K562 (cell line): Measurements from ENCODE around the gene TRAF3. TPM values are rescaled to one million over a fixed set of nuclear protein-coding genes. Genes with fewer than 3 reads are reported as not detected.

ENCODE experiments used
- ATAC-seq: fragments of 200-7000 bp; cut with Tn5 transposase; 3 replicates; pipeline ENCODE4 v1.9.1; 2020; ENCODE audit warnings: moderate library complexity
- BruUV-seq: library from RNA; stranded (reverse); fragments of 400-500 nt; replicated peaks from 2 replicates; lab custom pipeline; 2021; lab: Mats Ljungman, UMichigan
- CTCF ChIA-PET: fragments of 300-600 bp; formaldehyde crosslinking; extraction: SDS; loops from one replicate; lab custom pipeline; 2021; ENCODE audit warnings: low intra/inter-chr PET ratio; lab: Yijun Ruan, JAX
- POLR2A ChIA-PET: fragments of 300-600, 350-650 bp; sonication (Branson Sonifier 250); formaldehyde crosslinking; extraction: SDS; loops from one replicate; lab custom pipeline; 2021; ENCODE audit warnings: antibody characterized with exemption, inconsistent platforms; lab: Yijun Ruan, JAX
- DNase-seq, 4 experiments: peaks; one replicate each; pipeline versions ENCODE4 v3.0.0 to v3.0.0-alpha.2; 2011 to 2018; ENCODE audit warnings: low spot score in 3 of 4, mixed read lengths in 3 of 4; ENCODE audit errors: extremely low read depth in 1 of 4
- FAIRE-seq: peaks from 2 replicates; lab custom pipeline; 2011; peaks lifted over from hg19 to GRCh38; lab: Jason Lieb, UNC
- H2AFZ ChIP-seq: 2 replicates; pipeline ENCODE4 v1.6.0; 2011; ENCODE audit warnings: low read depth, low read length, control low read depth, inconsistent platforms
- H3K27ac ChIP-seq: fragments of 200-600 bp; 3 replicates; pipeline ENCODE4 v1.8.0; 2011; ENCODE audit warnings: low read depth, mild to moderate bottlenecking, control low read depth, inconsistent platforms, low read length, moderate library complexity, mixed read lengths; ENCODE audit errors: extremely low read depth
- H3K27me3 ChIP-seq, 2 experiments: fragments of 300-600 bp in 1 of 2; 2 replicates in 1 of 2; 3 replicates in 1 of 2; pipeline versions ENCODE4 v1.6.0 to v1.8.0; 2011; ENCODE audit warnings: inconsistent platforms in 2 of 2, low read length in 2 of 2, mild to moderate bottlenecking in 1 of 2, mixed read lengths in 1 of 2, moderate library complexity in 1 of 2; ENCODE audit not compliant: control insufficient read depth in 2 of 2, insufficient read depth in 2 of 2
- H3K36me3 ChIP-seq: fragments of 300-600 bp; 3 replicates; pipeline ENCODE4 v1.8.0; 2011; ENCODE audit warnings: mild to moderate bottlenecking, low read length, inconsistent platforms; ENCODE audit not compliant: control insufficient read depth, insufficient read depth
- H3K4me1 ChIP-seq, 2 experiments: fragments of 200-600 bp in 1 of 2; replicated peaks in 1 of 2; 2 replicates in 1 of 2; 3 replicates in 1 of 2; pipeline versions ENCODE4 v1.5.1 to v1.8.0; 2011; ENCODE audit warnings: inconsistent platforms in 2 of 2, low read length in 2 of 2, mild to moderate bottlenecking in 1 of 2, mixed read lengths in 1 of 2, moderate library complexity in 1 of 2; ENCODE audit not compliant: control insufficient read depth in 2 of 2, insufficient read depth in 2 of 2
- H3K4me2 ChIP-seq: 2 replicates; pipeline ENCODE4 v1.6.1; 2011; ENCODE audit warnings: low read length, control low read depth, inconsistent platforms, mixed read lengths; ENCODE audit not compliant: insufficient read depth
- H3K4me3 ChIP-seq: fragments of 200-600 bp; sonication (generic), shearing (Covaris generic); 2 replicates; pipeline ENCODE4 v1.5.1; 2016; ENCODE audit warnings: control low read depth, inconsistent platforms
- H3K79me2 ChIP-seq: fragments of 200-600 bp; 3 replicates; pipeline ENCODE4 v1.8.0; 2011; ENCODE audit warnings: low read length, inconsistent platforms; ENCODE audit not compliant: control insufficient read depth, insufficient read depth
- H3K9ac ChIP-seq, 2 experiments: 2 replicates each; pipeline versions ENCODE4 v1.6.0 to v1.6.1; 2011; ENCODE audit warnings: low read depth in 2 of 2, low read length in 2 of 2, control low read depth in 1 of 2, inconsistent platforms in 1 of 2, mild to moderate bottlenecking in 1 of 2, mixed read lengths in 1 of 2; ENCODE audit not compliant: insufficient read depth in 1 of 2
- H3K9me1 ChIP-seq: one replicate; pipeline ENCODE4 v1.6.0; 2011; ENCODE audit warnings: inconsistent platforms, mild to moderate bottlenecking, low read length, moderate library complexity; ENCODE audit not compliant: control insufficient read depth, insufficient read depth
- H3K9me3 ChIP-seq: replicated peaks from 2 replicates; pipeline ENCODE4 v1.5.1; 2011; ENCODE audit warnings: low read depth, low read length, inconsistent platforms; ENCODE audit not compliant: control insufficient read depth, insufficient read depth
- H4K20me1 ChIP-seq: replicated peaks from 2 replicates; pipeline ENCODE4 v1.6.1; 2011; ENCODE audit warnings: low read length, inconsistent platforms, mixed read lengths; ENCODE audit not compliant: control insufficient read depth, insufficient read depth
- CREB5 ChIP-seq: fragments of 250-450 bp; sonication (Bioruptor Pico); IDR thresholded peaks from 2 replicates; pipeline ENCODE4 v1.5.0; 2020; ENCODE audit warnings: mild to moderate bottlenecking
- HNRNPUL1 ChIP-seq: fragments of 200-400 bp; formaldehyde crosslinking; IDR thresholded peaks from 2 replicates; pipeline ENCODE4 v1.6.1; 2017; ENCODE audit warnings: low read length
- NCOA4 ChIP-seq: fragments of 450-650 bp; IDR thresholded peaks from 2 replicates; pipeline ENCODE4 v1.6.1; 2018; ENCODE audit warnings: mild to moderate bottlenecking; ENCODE audit not compliant: partially characterized antibody
- NR3C1 ChIP-seq: sonication (generic); formaldehyde crosslinking; IDR thresholded peaks from 2 replicates; pipeline ENCODE4 v1.8.1; 2022; ENCODE audit warnings: missing genetic modification reagents
- PATZ1 ChIP-seq: fragments of 250-450 bp; sonication (Bioruptor Pico); IDR thresholded peaks from 2 replicates; pipeline ENCODE4 v1.5.0; 2020; ENCODE audit warnings: mild to moderate bottlenecking, borderline replicate concordance
- PHTF2 ChIP-seq: fragments of 250-450 bp; sonication (Bioruptor Pico); IDR thresholded peaks from 2 replicates; pipeline ENCODE4 v1.5.0; 2021; ENCODE audit warnings: mild to moderate bottlenecking
- POLR2AphosphoS2 ChIP-seq: IDR thresholded peaks from 2 replicates; pipeline ENCODE4 v1.6.1; 2012; ENCODE audit warnings: low read length, improper control_type of control experiment
- ZNF217 ChIP-seq: sonication (generic); formaldehyde crosslinking; IDR thresholded peaks from 2 replicates; pipeline ENCODE4 v1.8.0; 2022; ENCODE audit warnings: mild to moderate bottlenecking, missing genetic modification reagents
- ZNF277 ChIP-seq: fragments of 250-450 bp; sonication (Bioruptor Pico); IDR thresholded peaks from 2 replicates; pipeline ENCODE4 v1.8.0; 2022; ENCODE audit warnings: inconsistent platforms, mild to moderate bottlenecking, moderate library complexity, borderline replicate concordance
- ZNF668 ChIP-seq: fragments of 250-450 bp; sonication (Bioruptor Pico); IDR thresholded peaks from 2 replicates; pipeline ENCODE4 v1.8.0; 2022; ENCODE audit warnings: mild to moderate bottlenecking, inconsistent platforms
- ZNF79 ChIP-seq: fragments of 250-450 bp; sonication (Bioruptor Pico); IDR thresholded peaks from 2 replicates; pipeline ENCODE4 v1.4.0; 2020; ENCODE audit warnings: low read depth, mild to moderate bottlenecking, moderate library complexity
- WGBS: fragments of 100-300 bp; shearing (Covaris generic); methylation state at CpG from one replicate; pipeline ENCODE4 v1.1.6; 2016; ENCODE audit warnings: low coverage, mixed read lengths; ENCODE audit not compliant: insufficient coverage; ENCODE audit errors: missing lambda C conversion rate; 5-methylcytosine and 5-hydroxymethylcytosine counted together
- in situ Hi-C: fragments of 300-500 bp; cut with MboI; formaldehyde crosslinking; loops from 4 replicates; pipeline ENCODE4 v1.15.0; 2018; ENCODE audit warnings: inconsistent platforms, mixed read lengths
- intact Hi-C: fragments of 100-400 bp; cut with micrococcal nuclease; formaldehyde crosslinking; loops from 2 replicates; pipeline ENCODE4 v1.14.2; 2022
- polyA plus RNA-seq, 8 experiments: library from polyadenylated mRNA; depleted of rRNA in 4 of 8; stranded (reverse) in 5 of 8; unstranded in 3 of 8; fragments of >200 nt; fragmentation: Nextera tagmentation in 2 of 8; fragmentation: Illumina TruSeq in 1 of 8; extraction: Ambion mirVana in 2 of 8; extraction: Trizol in 1 of 8; gene quantifications; 2 replicates each; pipeline versions ENCODE4 v1.2.1 to v1.2.3, GENCODE V29; 2011 to 2014; ENCODE audit warnings: inconsistent platforms in 1 of 8, missing spikeins in 1 of 8
- total RNA-seq, 7 experiments: library from RNA; depleted of rRNA in 6 of 7; stranded (reverse); fragments of >200 nt in 6 of 7; fragmentation: Illumina TruSeq in 2 of 7; extraction: Trizol in 2 of 7; gene quantifications; 2 replicates each; pipeline versions ENCODE4 v1.2.1 to v1.2.3, GENCODE V29; 2011 to 2021; ENCODE audit warnings: low replicate concordance in 1 of 7

TRAF3 gene
- total and polyA plus RNA-seq, 9 of the 15 experiments (the other 6 are each of a cell fraction or from before 2014, with no cell fraction given), result 0.52 to 21.3 (median 9.9) TPM

- peaks cover 0 to 23% of the 10 kb centered on the region in 2 experiments; a peak in 1 of 5 replicates for H3K4me1 ChIP-seq
- no peaks in the 10 kb centered on the region for H3K9me3 ChIP-seq
- in situ Hi-C loops (loop anchor here (10.0 to 25.0 kb wide), 2 partner anchors 398 to 476 kb away; partner anchors contain the start of gene ANKRD9), intact Hi-C loops (no loop called here)
- no TSS peak for BruUV-seq
- DNase-seq (no peak), FAIRE-seq (no peak), ATAC-seq (no peak)
- ChIA-PET CTCF (no interaction called here), POLR2A (interaction anchor here (0.6 kb wide), 2 partner anchors 404 to 439 kb away, joined by 3 read pairs; no protein-coding TSS in a partner anchor)
- TF ChIP-seq NR3C1, result no peak
- H3K79me2 ChIP-seq, result no peaks in the 10 kb centered on the region
- H3K9ac ChIP-seq, result no peak overlapping the region
- no peaks in the 10 kb centered on the region for H4K20me1 ChIP-seq
- no peak overlapping the region for H3K4me2 ChIP-seq
- no peak overlapping the region for H3K4me3 ChIP-seq
- H3K36me3 ChIP-seq, result peaks cover 3% of the 10 kb centered on the region; the same call in 1 of the 3 replicates
- H3K27me3 ChIP-seq, result no peaks in the 10 kb centered on the region
- no peak overlapping the region for H3K27ac ChIP-seq
- H2AFZ ChIP-seq, result no peak overlapping the region
- WGBS, result 89% methylated on average over 17 of the region's 21 CpGs
- no peaks in the 10 kb centered on the region for H3K9me1 ChIP-seq
These were observed 133.2 kb downstream of the TRAF3 start for GRCh38 chr14:102910442-102910841.

- CTCF ChIA-PET, result no interaction called here
- H3K4me1 ChIP-seq, result peaks cover 0 to 23% of the 10 kb centered on the region in 2 experiments; a peak in 1 of 5 replicates
- TF ChIP-seq ZNF79 (CRISPR knock-in tag) (no peak), NCOA4 (no peak), ZNF277 (CRISPR knock-in tag) (no peak), ZNF217 (CRISPR knock-in tag) (no peak), CREB5 (CRISPR knock-in tag) (no peak), ZNF668 (CRISPR knock-in tag) (no peak), POLR2AphosphoS2 (no peak), HNRNPUL1 (no peak), PATZ1 (CRISPR knock-in tag) (no peak), PHTF2 (CRISPR knock-in tag) (no peak)
These were observed 134.3 kb downstream of the TRAF3 start for GRCh38 chr14:102911541-102911951.

More at GRCh38 chr14:102911541-102911951, 134.3 kb downstream of the TRAF3 start:
- 80% methylated on average over 11 of the region's 19 CpGs for WGBS
- Histone ChIP-seq H3K9ac (no peak overlapping the region), H4K20me1 (no peaks in the 10 kb centered on the region), H3K4me2 (no peak overlapping the region), H3K79me2 (no peaks in the 10 kb centered on the region), H3K9me1 (no peaks in the 10 kb centered on the region), H3K36me3 (no peaks in the 10 kb centered on the region), H2AFZ (no peak overlapping the region), H3K27me3 (no peaks in the 10 kb centered on the region), H3K4me3 (no peak overlapping the region), H3K9me3 (no peaks in the 10 kb centered on the region), H3K27ac (no peak overlapping the region)
- BruUV-seq, result no TSS peak
- DNase-seq (no peak), ATAC-seq (no peak), FAIRE-seq (no peak)
- POLR2A ChIA-PET, result no interaction called here
- intact Hi-C loops (no loop called here), in situ Hi-C loops (loop anchor here (10.0 to 25.0 kb wide), 2 partner anchors 399 to 477 kb away; partner anchors contain the start of gene ANKRD9)
